ENCODE results near the gene EPHB2.

DNA sequence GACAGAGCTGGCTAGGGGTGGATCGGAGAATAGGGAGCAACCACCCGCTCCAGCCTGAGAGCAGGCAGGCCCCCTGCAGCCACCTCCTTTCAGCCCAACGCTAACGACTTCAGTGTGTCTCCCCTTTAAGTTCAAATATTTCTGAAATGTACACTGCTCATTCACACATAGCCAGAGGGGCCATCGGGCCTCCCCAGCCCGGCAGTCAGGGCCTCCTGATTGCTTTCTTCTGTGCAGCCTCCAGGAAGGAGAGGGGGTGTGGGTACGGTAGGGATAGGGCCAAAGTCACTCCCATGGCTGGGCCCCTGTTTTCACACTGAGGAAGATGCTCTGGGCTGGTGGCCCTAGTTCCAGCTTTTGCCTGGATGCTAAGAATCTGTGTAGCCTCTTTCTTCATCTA is 64.8 kb downstream of the EPHB2 start:
- TF ChIP-seq, protein P1, sequence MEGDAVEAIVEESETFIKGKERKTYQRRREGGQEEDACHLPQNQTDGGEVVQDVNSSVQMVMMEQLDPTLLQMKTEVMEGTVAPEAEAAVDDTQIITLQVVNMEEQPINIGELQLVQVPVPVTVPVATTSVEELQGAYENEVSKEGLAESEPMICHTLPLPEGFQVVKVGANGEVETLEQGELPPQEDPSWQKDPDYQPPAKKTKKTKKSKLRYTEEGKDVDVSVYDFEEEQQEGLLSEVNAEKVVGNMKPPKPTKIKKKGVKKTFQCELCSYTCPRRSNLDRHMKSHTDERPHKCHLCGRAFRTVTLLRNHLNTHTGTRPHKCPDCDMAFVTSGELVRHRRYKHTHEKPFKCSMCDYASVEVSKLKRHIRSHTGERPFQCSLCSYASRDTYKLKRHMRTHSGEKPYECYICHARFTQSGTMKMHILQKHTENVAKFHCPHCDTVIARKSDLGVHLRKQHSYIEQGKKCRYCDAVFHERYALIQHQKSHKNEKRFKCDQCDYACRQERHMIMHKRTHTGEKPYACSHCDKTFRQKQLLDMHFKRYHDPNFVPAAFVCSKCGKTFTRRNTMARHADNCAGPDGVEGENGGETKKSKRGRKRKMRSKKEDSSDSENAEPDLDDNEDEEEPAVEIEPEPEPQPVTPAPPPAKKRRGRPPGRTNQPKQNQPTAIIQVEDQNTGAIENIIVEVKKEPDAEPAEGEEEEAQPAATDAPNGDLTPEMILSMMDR (IDR thresholded peaks at IDR 0.05), result no peak
- no peak for TF ChIP-seq POLR2A (IDR thresholded peaks at IDR 0.05)
